ENCODE measurements around the gene AQP5. TPM values are rescaled to one million over a fixed set of nuclear protein-coding genes. Genes with fewer than 3 reads are reported as not detected.

The AQP5 gene
- total and polyA plus RNA-seq, 2 donors (not counting 3 experiments of a cell fraction or from before 2014, with no cell fraction given) = 0.95 to 2.3 TPM

GRCh38 chr12:50004696-50005095 lies 43.0 kb downstream of the AQP5 start:
- dilution Hi-C loops (cut with MboI; ENCODE audit: extremely low pct_ligation_motif_present, low sequenced_read_pairs) = no loop called here
- Histone ChIP-seq H3K79me2 (ENCODE audit: control insufficient read depth, insufficient read depth, low read length) (peaks cover 21% of the 10 kb centered on the region), H3K4me2 (ENCODE audit: insufficient read depth, low read length) (no peak overlapping the region), H3K27ac (ENCODE audit: insufficient read depth, low read depth, low read length) (no peak overlapping the region), H3K4me3 (replicated peaks in 1 of 3; ENCODE audit: insufficient read depth in 1 of 3, low read depth in 1 of 3, low read length in 3 of 3) (no peak overlapping the region), H3K9me1 (replicated peaks; ENCODE audit: control insufficient read depth, extremely low read depth, insufficient read depth, low read length) (no peaks in the 10 kb centered on the region), H3K36me3 (ENCODE audit: control insufficient read depth in 2 of 2, extremely low read depth in 1 of 2, insufficient read depth in 2 of 2, low read length in 2 of 2) (peaks cover 0 to 2% of the 10 kb centered on the region in 2 experiments), H3K9me3 (replicated peaks; ENCODE audit: control insufficient read depth, insufficient read depth, low read length) (no peaks in the 10 kb centered on the region), H3K9ac (replicated peaks; ENCODE audit: extremely low read depth, insufficient read depth, low read length) (no peak overlapping the region), H3K27me3 (ENCODE audit: control insufficient read depth in 2 of 2, insufficient read depth in 2 of 2, low read length in 2 of 2) (no peaks in the 10 kb centered on the region), H4K20me1 (replicated peaks; ENCODE audit: control insufficient read depth, extremely low read depth, insufficient read depth, low read length) (peaks cover 2% of the 10 kb centered on the region), H2AFZ (ENCODE audit: low read depth, low read length) (no peak overlapping the region), H3K4me1 (ENCODE audit: control insufficient read depth, extremely low read depth, insufficient read depth, low read length) (peaks cover 3% of the 10 kb centered on the region)
- POLR2A ChIA-PET = interaction anchor here (0.6 kb wide), 1 partner anchor 31 kb away, joined by 7 read pairs; no protein-coding TSS in a partner anchor
- DNase-seq (ENCODE audit: low read depth, low spot score) (no peak), FAIRE-seq (no peak)
- TF ChIP-seq CTCF (IDR thresholded peaks at IDR 0.05; ENCODE audit: extremely low read depth in 1 of 2, insufficient read depth in 1 of 2, low read depth in 1 of 2, low read length in 2 of 2) (no peak), MAX (IDR thresholded peaks at IDR 0.05; ENCODE audit: insufficient read depth, insufficient read length) (no peak), POLR2A (IDR thresholded peaks at IDR 0.05; ENCODE audit: low read depth, low read length) (no peak), POLR2AphosphoS5 (IDR thresholded peaks at IDR 0.05; ENCODE audit: insufficient read depth, low read depth, low read length) (no peak), FOS (IDR thresholded peaks at IDR 0.05; ENCODE audit: borderline replicate concordance, insufficient read depth, low read length) (no peak), GATA2 (IDR thresholded peaks at IDR 0.05; ENCODE audit: insufficient read depth, insufficient read length, low read depth, low read length) (no peak), MYC (IDR thresholded peaks at IDR 0.05; ENCODE audit: low read depth, low read length) (no peak), JUN (IDR thresholded peaks at IDR 0.05; ENCODE audit: borderline replicate concordance, insufficient read depth, insufficient read length, low read depth) (no peak), EZH2 (IDR thresholded peaks at IDR 0.05; ENCODE audit: borderline replicate concordance, low read depth, low read length, severe bottlenecking) (no peak)
- no TSS peak for BruUV-seq (replicated peaks)
- intact Hi-C loops (cut with micrococcal nuclease) = no loop called here
- CTCF ChIA-PET = interaction anchor here (1.9 to 4.1 kb wide), 2 partner anchors 10 to 34 kb away, joined by 7 to 17 read pairs; no protein-coding TSS in a partner anchor

All from endothelial cell of umbilical vein (primary cell).